ENCODE results near the gene CNTRL. TPM values are rescaled to one million over a fixed set of nuclear protein-coding genes. Genes with fewer than 3 reads are reported as not detected.
A peak's percentile ranks its signal among the peaks of the same experiment; 100 is the strongest.

CNTRL gene
- total RNA-seq, 1 experiment from 2014 or later, result 13.4 TPM

GRCh38 chr9:121201045-121201737 is 126.4 kb downstream of the CNTRL start:
- Histone ChIP-seq H3K9me3 (ENCODE audit: control insufficient read depth in 1 of 2, insufficient read depth in 1 of 2, low read depth in 1 of 2, low read length in 2 of 2) (no peaks in the 10 kb centered on the region), H2AFZ (ENCODE audit: low read depth, low read length, poor library complexity, severe bottlenecking) (no peak overlapping the region), H3K36me3 (ENCODE audit: control insufficient read depth in 1 of 2, insufficient read depth in 2 of 2, low read length in 2 of 2) (no peaks in the 10 kb centered on the region), H3K9ac (ENCODE audit: low read length) (peak overlapping the region; percentile 82), H3K79me2 (ENCODE audit: insufficient read depth, low read length) (peaks cover 55% of the 10 kb centered on the region), H3K27me3 (ENCODE audit: insufficient read depth, low read length) (no peaks in the 10 kb centered on the region), H4K20me1 (ENCODE audit: insufficient read depth) (peaks cover 38% of the 10 kb centered on the region; the same call in 1 of the 2 replicates), H3K4me2 (ENCODE audit: low read length) (peak overlapping the region; percentile 82), H3K4me3 (replicated peaks in 1 of 2; ENCODE audit: low read depth in 1 of 2, low read length in 2 of 2) (peak overlapping the region; percentile 64 to 67), H3K9me2 (ENCODE audit: insufficient read depth) (no peaks in the 10 kb centered on the region), H3K27ac (ENCODE audit: low read depth, low read length) (peak overlapping the region; percentile 87), H3K4me1 (ENCODE audit: control insufficient read depth in 1 of 2, insufficient read depth in 2 of 2, low read length in 2 of 2) (peaks cover 7 to 17% of the 10 kb centered on the region in 2 experiments; a peak in 3 of 4 replicates)
- DNase-seq (ENCODE audit: low read depth, low spot score) (no peak), ATAC-seq (peak; percentile 43)
- ChIA-PET CTCF (interaction anchor here (1.0 to 1.2 kb wide), 2 partner anchors 12 to 141 kb away, joined by 3 to 5 read pairs; no protein-coding TSS in a partner anchor), POLR2A (interaction anchor here (0.8 to 1.0 kb wide), 2 partner anchors 11 to 86 kb away, joined by 3 to 5 read pairs; no protein-coding TSS in a partner anchor), RAD21 (ENCODE audit: low non-redundant PET in 1 of 2, low total read pairs in 2 of 2, uncharacterized antibody in 2 of 2, unreplicated experiment in 2 of 2) (interaction anchor here in 1 of 2 experiments (0.6 kb wide), 1 partner anchor 183 kb away, joined by 3 read pairs; no protein-coding TSS in a partner anchor)
- peak; percentile 89 for TF ChIP-seq ZFX (IDR thresholded peaks at IDR 0.05)
- peak; percentile 60 for TF ChIP-seq EGR1 (IDR thresholded peaks at IDR 0.05; ENCODE audit: low read depth)
- TF ChIP-seq YY1 (IDR thresholded peaks at IDR 0.05; ENCODE audit: extremely low read depth, insufficient replicate concordance, low read depth, low read length), result no peak
- no peak for TF ChIP-seq JUND (IDR thresholded peaks at IDR 0.05)
- no TSS peak for BruUV-seq (replicated peaks)
- intact Hi-C loops (cut with micrococcal nuclease), result no loop called here

GRCh38 chr9:121201738-121202533 is 127.2 kb downstream of the CNTRL start, which contains the start of gene RAB14:
RAB14 (minus strand) TSS chr9:121201869; CDS start chr9:121193412, 8,457 bp downstream.
- CTCF ChIA-PET, result interaction anchor here (1.0 to 1.2 kb wide), 2 partner anchors 12 to 142 kb away, joined by 3 to 5 read pairs; no protein-coding TSS in a partner anchor
- no TSS peak for BruUV-seq (replicated peaks)
- TF ChIP-seq FOSL1 (IDR thresholded peaks at IDR 0.05; ENCODE audit: low read depth) (no peak), SIN3A (IDR thresholded peaks at IDR 0.05; ENCODE audit: low read depth) (peak; percentile 24; the same call in 1 of the 2 replicates), RAD21 (IDR thresholded peaks at IDR 0.05; ENCODE audit: low read depth) (peak; percentile 21), REST (IDR thresholded peaks at IDR 0.05; ENCODE audit: low read depth) (no peak), SRF (IDR thresholded peaks at IDR 0.05; ENCODE audit: low read depth) (no peak), EZH2 (IDR thresholded peaks at IDR 0.05) (no peak), POLR2A (IDR thresholded peaks at IDR 0.05; ENCODE audit: borderline replicate concordance, extremely low read depth, insufficient read depth, insufficient read length) (peak; percentile 78), CEBPB (IDR thresholded peaks at IDR 0.05; ENCODE audit: low read depth) (no peak), MAX (IDR thresholded peaks at IDR 0.05) (peak; percentile 39; the same call in 1 of the 2 replicates), YY1 (IDR thresholded peaks at IDR 0.05; ENCODE audit: extremely low read depth, insufficient replicate concordance, low read depth, low read length) (peak; percentile 97)

More at GRCh38 chr9:121201738-121202533, 127.2 kb downstream of the CNTRL start, which contains the start of gene RAB14:
- peaks cover 10 to 17% of the 10 kb centered on the region in 2 experiments; a peak in 3 of 4 replicates for H3K4me1 ChIP-seq (ENCODE audit: control insufficient read depth in 1 of 2, insufficient read depth in 2 of 2, low read length in 2 of 2)
- peak within 1 kb of the TSS; percentile 82 for H3K9ac ChIP-seq (ENCODE audit: low read length)
- ChIA-PET POLR2A (interaction anchor here (0.6 to 1.0 kb wide), 3 partner anchors 11 to 85 kb away, joined by 3 to 5 read pairs (median 3); no protein-coding TSS in a partner anchor), RAD21 (ENCODE audit: low non-redundant PET in 1 of 2, low total read pairs in 2 of 2, uncharacterized antibody in 2 of 2, unreplicated experiment in 2 of 2) (interaction anchor here in 1 of 2 experiments (1.3 kb wide), 1 partner anchor 10 kb away, joined by 3 read pairs; no protein-coding TSS in a partner anchor)
- H2AFZ ChIP-seq (ENCODE audit: low read depth, low read length, poor library complexity, severe bottlenecking), result peak within 1 kb of the TSS; percentile 16
- H3K4me2 ChIP-seq (ENCODE audit: low read length), result peak within 1 kb of the TSS; percentile 82
- no peaks in the 10 kb centered on the region for H3K36me3 ChIP-seq (ENCODE audit: control insufficient read depth in 1 of 2, insufficient read depth in 2 of 2, low read length in 2 of 2)
- peak; percentile 93 for ATAC-seq
- H3K9me3 ChIP-seq (ENCODE audit: control insufficient read depth in 1 of 2, insufficient read depth in 1 of 2, low read depth in 1 of 2, low read length in 2 of 2), result no peaks in the 10 kb centered on the region
- no peaks in the 10 kb centered on the region for H3K9me2 ChIP-seq (ENCODE audit: insufficient read depth)
- intact Hi-C loops (cut with micrococcal nuclease), result no loop called here
- H3K79me2 ChIP-seq (ENCODE audit: insufficient read depth, low read length), result peaks cover 47% of the 10 kb centered on the region
- H3K4me3 ChIP-seq (replicated peaks in 1 of 2; ENCODE audit: low read depth in 1 of 2, low read length in 2 of 2), result peak within 1 kb of the TSS; percentile 64 to 67
- H4K20me1 ChIP-seq (ENCODE audit: insufficient read depth), result peaks cover 31% of the 10 kb centered on the region; the same call in 1 of the 2 replicates
- peak; percentile 94 for DNase-seq (ENCODE audit: low read depth, low spot score)
- H3K27ac ChIP-seq (ENCODE audit: low read depth, low read length), result peak within 1 kb of the TSS; percentile 87
- no peaks in the 10 kb centered on the region for H3K27me3 ChIP-seq (ENCODE audit: insufficient read depth, low read length)
